Endothelial cell of umbilical vein (primary cell): ENCODE measurements around the gene ALDH1L1. TPM values are rescaled to one million over a fixed set of nuclear protein-coding genes. Genes with fewer than 3 reads are reported as not detected.

ENCODE experiments used
- BruUV-seq: library from RNA; stranded (reverse); fragments of 400-500 nt; replicated peaks from 2 replicates; lab custom pipeline; 2021; lab: Mats Ljungman, UMichigan
- CTCF ChIA-PET: fragments of 300-600, 350-600 bp; sonication (Branson Sonifier 250); formaldehyde crosslinking; loops from one replicate; lab custom pipeline; 2021; ENCODE audit warnings: antibody characterized with exemption, inconsistent platforms; lab: Charles Lee
- POLR2A ChIA-PET: fragments of 300-600, 350-600 bp; sonication (Branson Sonifier 250); formaldehyde crosslinking; loops from one replicate; lab custom pipeline; 2021; ENCODE audit warnings: antibody characterized with exemption, inconsistent platforms; lab: Charles Lee
- DNase-seq: peaks from one replicate; pipeline ENCODE4 v3.0.0-alpha.2; 2011; ENCODE audit warnings: low read depth, low spot score
- FAIRE-seq: peaks from 2 replicates; lab custom pipeline; 2011; peaks lifted over from hg19 to GRCh38; lab: Jason Lieb, UNC
- H2AFZ ChIP-seq: 2 replicates; pipeline ENCODE4 v1.6.0; 2012; ENCODE audit warnings: low read depth, low read length, control low read depth, inconsistent platforms
- H3K27ac ChIP-seq: 2 replicates; pipeline ENCODE4 v1.5.1; 2011; ENCODE audit warnings: low read depth, mild to moderate bottlenecking, control low read depth, low read length, moderate library complexity; ENCODE audit not compliant: insufficient read depth
- H3K27me3 ChIP-seq, 2 experiments: 2 replicates each; pipeline versions ENCODE4 v1.6.0 to v1.6.1; 2011; ENCODE audit warnings: low read length in 2 of 2, mixed read lengths in 1 of 2; ENCODE audit not compliant: control insufficient read depth in 2 of 2, insufficient read depth in 2 of 2
- H3K36me3 ChIP-seq, 2 experiments: 2 replicates in 1 of 2; 3 replicates in 1 of 2; pipeline ENCODE4 v1.5.1; 2011; ENCODE audit warnings: low read length in 2 of 2, mild to moderate bottlenecking in 1 of 2, moderate library complexity in 1 of 2; ENCODE audit not compliant: control insufficient read depth in 2 of 2, insufficient read depth in 2 of 2; ENCODE audit errors: extremely low read depth in 1 of 2
- H3K4me1 ChIP-seq: 3 replicates; pipeline ENCODE4 v1.5.1; 2011; ENCODE audit warnings: mild to moderate bottlenecking, low read length; ENCODE audit not compliant: control insufficient read depth, insufficient read depth; ENCODE audit errors: extremely low read depth
- H3K4me2 ChIP-seq: 2 replicates; pipeline ENCODE4 v1.6.1; 2011; ENCODE audit warnings: low read length, control low read depth, mixed read lengths; ENCODE audit not compliant: insufficient read depth
- H3K4me3 ChIP-seq, 3 experiments: fragments of 200-600 bp in 1 of 3; sonication (generic), shearing (Covaris generic) in 1 of 3; replicated peaks in 1 of 3; 2 replicates each; pipeline ENCODE4 v1.5.1; 2011 to 2016; ENCODE audit warnings: control low read depth in 3 of 3, low read length in 3 of 3, mild to moderate bottlenecking in 2 of 3, inconsistent platforms in 1 of 3, low read depth in 1 of 3, moderate library complexity in 1 of 3; ENCODE audit not compliant: insufficient read depth in 1 of 3
- H3K79me2 ChIP-seq: 2 replicates; pipeline ENCODE4 v1.6.0; 2012; ENCODE audit warnings: low read length, inconsistent platforms; ENCODE audit not compliant: control insufficient read depth, insufficient read depth
- H3K9ac ChIP-seq: replicated peaks from 2 replicates; pipeline ENCODE3; 2011; ENCODE audit warnings: low read length, control low read depth; ENCODE audit not compliant: insufficient read depth; ENCODE audit errors: extremely low read depth
- H3K9me1 ChIP-seq: replicated peaks from 3 replicates; pipeline ENCODE4 v1.6.0; 2011; ENCODE audit warnings: mild to moderate bottlenecking, low read length; ENCODE audit not compliant: control insufficient read depth, insufficient read depth; ENCODE audit errors: extremely low read depth
- H3K9me3 ChIP-seq: replicated peaks from 2 replicates; pipeline ENCODE4 v1.5.1; 2012; ENCODE audit warnings: low read length, inconsistent platforms; ENCODE audit not compliant: control insufficient read depth, insufficient read depth
- H4K20me1 ChIP-seq: replicated peaks from 2 replicates; pipeline ENCODE3; 2011; ENCODE audit warnings: mild to moderate bottlenecking, low read length; ENCODE audit not compliant: control insufficient read depth, insufficient read depth; ENCODE audit errors: extremely low read depth
- CTCF ChIP-seq, 2 donors: IDR thresholded peaks; 1 replicate in 1 of 2; 2 replicates in 1 of 2; pipeline ENCODE4 v1.5.1; 2011; ENCODE audit warnings: low read length in 2 of 2, mild to moderate bottlenecking in 2 of 2, moderate library complexity in 2 of 2, control low read depth in 1 of 2, inconsistent platforms in 1 of 2, low read depth in 1 of 2; ENCODE audit not compliant: insufficient read depth in 1 of 2; ENCODE audit errors: extremely low read depth in 1 of 2
- EZH2 ChIP-seq: IDR thresholded peaks from 2 replicates; pipeline ENCODE4 v1.6.1; 2012; ENCODE audit warnings: borderline replicate concordance, low read depth, mild to moderate bottlenecking, moderate library complexity, low read length, inconsistent platforms; ENCODE audit not compliant: severe bottlenecking
- GATA2 ChIP-seq: IDR thresholded peaks from 2 replicates; pipeline ENCODE4 v1.7.0; 2011; ENCODE audit warnings: low read depth, mild to moderate bottlenecking, moderate library complexity, mixed read lengths, low read length; ENCODE audit not compliant: insufficient read length, insufficient read depth
- JUN ChIP-seq: IDR thresholded peaks from 2 replicates; pipeline ENCODE4 v1.6.1; 2011; ENCODE audit warnings: borderline replicate concordance, low read depth; ENCODE audit not compliant: insufficient read length, insufficient read depth
- MAX ChIP-seq: IDR thresholded peaks from 2 replicates; pipeline ENCODE4 v1.6.1; 2011; ENCODE audit not compliant: insufficient read depth, insufficient read length
- MYC ChIP-seq: IDR thresholded peaks from one replicate; pipeline ENCODE4 v1.6.1; 2011; ENCODE audit warnings: mild to moderate bottlenecking, low read depth, low read length
- POLR2AphosphoS5 ChIP-seq: IDR thresholded peaks from 2 replicates; pipeline ENCODE4 v1.6.1; 2012; ENCODE audit warnings: low read depth, mild to moderate bottlenecking, control low read depth, low read length, moderate library complexity; ENCODE audit not compliant: insufficient read depth
- dilution Hi-C: fragments of 300-500 bp; cut with MboI; formaldehyde crosslinking; loops from one replicate; pipeline ENCODE4 v1.15.0; 2019; ENCODE audit warnings: low sequenced_read_pairs; ENCODE audit not compliant: extremely low pct_ligation_motif_present
- intact Hi-C: fragments of 100-400 bp; cut with micrococcal nuclease; formaldehyde crosslinking; loops from one replicate; pipeline ENCODE4 v1.10.0; 2022
- polyA plus RNA-seq, 4 experiments: library from polyadenylated mRNA; depleted of rRNA in 3 of 4; stranded (reverse) in 3 of 4; unstranded in 1 of 4; fragments of >200 nt; gene quantifications; 2 replicates each; pipeline versions ENCODE4 v1.2.1 to v1.2.3, GENCODE V29; 2011 to 2012; ENCODE audit warnings: missing spikeins in 1 of 4
- total RNA-seq: library from RNA; stranded (reverse); gene quantifications from 2 replicates; pipeline ENCODE4 v1.2.3, GENCODE V29; 2021

The ALDH1L1 gene
- total and polyA plus RNA-seq, 2 donors (not counting 3 experiments of a cell fraction or from before 2014, with no cell fraction given) = not detected

- H3K36me3 ChIP-seq = no peaks in the 10 kb centered on the region
- no peak overlapping the region for H3K4me2 ChIP-seq
- CTCF ChIA-PET = interaction anchor here (0.9 kb wide), 1 partner anchor 12 kb away, joined by 3 read pairs; no protein-coding TSS in a partner anchor
- H3K27me3 ChIP-seq = peaks cover 9 to 11% of the 10 kb centered on the region in 2 experiments
- no peak overlapping the region for H2AFZ ChIP-seq
- no peak overlapping the region for H3K9ac ChIP-seq
- dilution Hi-C loops (no loop called here), intact Hi-C loops (no loop called here)
- no peaks in the 10 kb centered on the region for H3K79me2 ChIP-seq
- TF ChIP-seq POLR2AphosphoS5 (no peak), EZH2 (no peak), MYC (no peak), MAX (no peak), CTCF (IDR thresholded peaks at IDR 0.05; ENCODE audit: extremely low read depth in 1 of 2, insufficient read depth in 1 of 2, low read depth in 1 of 2, low read length in 2 of 2) (no peak), GATA2 (no peak), JUN (no peak)
- no peaks in the 10 kb centered on the region for H4K20me1 ChIP-seq
- POLR2A ChIA-PET = no interaction called here
- H3K9me1 ChIP-seq = no peaks in the 10 kb centered on the region
- H3K4me1 ChIP-seq = no peaks in the 10 kb centered on the region
- no peak overlapping the region for H3K4me3 ChIP-seq
- BruUV-seq = no TSS peak
- DNase-seq (no peak), FAIRE-seq (no peak)
- H3K27ac ChIP-seq = no peak overlapping the region
- H3K9me3 ChIP-seq = no peaks in the 10 kb centered on the region
Measured at GRCh38 chr3:126186271-126186670, 5.9 kb upstream of the ALDH1L1 start.
